Stomach (tissue), 9 donors: Measurements from ENCODE around the gene OSBPL6. TPM values are rescaled to one million over a fixed set of nuclear protein-coding genes. Genes with fewer than 3 reads are reported as not detected.

Experiments
- DNase-seq, 2 donors: peaks; one replicate each; pipeline versions ENCODE4 v3.0.0 to v3.0.0-alpha.2; 2013 to 2019
- H3K27ac ChIP-seq, 5 donors: fragments of 200-600 bp in 4 of 5; sonication (generic) in 4 of 5; one replicate each; pipeline ENCODE4 v1.5.1; 2013 to 2019; ENCODE audit warnings: mild to moderate bottlenecking in 1 of 5, moderate library complexity in 1 of 5
- H3K27me3 ChIP-seq, 3 donors: fragments of 200-600 bp; sonication (generic); one replicate each; pipeline ENCODE4 v1.5.1; 2017 to 2019; ENCODE audit warnings: mixed run types in 1 of 3
- H3K36me3 ChIP-seq, 4 donors: fragments of 200-600 bp; sonication (generic); 1 replicate in 3 of 4; 2 replicates in 1 of 4; pipeline ENCODE4 v1.5.1; 2016 to 2019
- H3K4me1 ChIP-seq, 4 donors: fragments of 200-600 bp; sonication (generic); one replicate each; pipeline ENCODE4 v1.5.1; 2016 to 2019
- H3K4me3 ChIP-seq, 4 donors: fragments of 200-600 bp; sonication (generic) in 3 of 4; one replicate each; pipeline ENCODE4 v1.5.1; 2016 to 2019; ENCODE audit warnings: mild to moderate bottlenecking in 1 of 4
- H3K9me3 ChIP-seq, 4 donors: fragments of 200-600 bp; sonication (generic); one replicate each; pipeline ENCODE4 v1.5.1; 2016 to 2019
- EP300 ChIP-seq: sonication (generic); formaldehyde crosslinking; IDR thresholded peaks from one replicate; pipeline ENCODE4 v1.6.1; 2017; ENCODE audit warnings: antibody characterized with exemption
- POLR2A ChIP-seq, 4 donors: fragments of 450-650 bp; IDR thresholded peaks; one replicate each; pipeline ENCODE4 v1.6.1; 2016; ENCODE audit warnings: antibody characterized with exemption in 4 of 4, control low read depth in 2 of 4, mild to moderate bottlenecking in 1 of 4, moderate library complexity in 1 of 4
- POLR2AphosphoS5 ChIP-seq, 3 donors: sonication (generic); formaldehyde crosslinking; IDR thresholded peaks; one replicate each; pipeline ENCODE4 v1.6.1; 2016; ENCODE audit warnings: antibody characterized with exemption in 3 of 3
- WGBS, 5 donors: extraction: QIAGEN DNeasy Blood & Tissue Kit in 3 of 5; methylation state at CpG; one replicate each; pipeline versions ENCODE4 v1.1.5 to v1.1.7; 2013 to 2018; 5-methylcytosine and 5-hydroxymethylcytosine counted together
- intact Hi-C: fragments of 100-400 bp; cut with DNase I; formaldehyde crosslinking; loops from one replicate; pipeline ENCODE4 v1.15.1; 2023; ENCODE audit warnings: low total_unique reads
- polyA plus RNA-seq, 3 donors: library from polyadenylated mRNA; stranded (reverse); fragments of 200-250 nt; gene quantifications; one replicate each; pipeline ENCODE4 v1.2.3, GENCODE V29; 2013
- total RNA-seq, 5 donors: library from RNA; depleted of rRNA; stranded (reverse); fragments of >200 nt; gene quantifications; one replicate each; pipeline versions ENCODE4 v1.1.0 to v1.2.3, GENCODE V29; 2014 to 2016
- TF ChIP-seq, protein P1 (sequence below), 7 experiments: fragments of 450-650 bp in 4 of 7; fragments of 200-600 bp in 3 of 7; sonication (generic) in 3 of 7; IDR thresholded peaks; one replicate each; pipeline ENCODE4 v1.5.1; 2016 to 2019; ENCODE audit warnings: antibody characterized with exemption in 7 of 7, control low read depth in 2 of 7, mild to moderate bottlenecking in 1 of 7
- donor health status: healthy with polysubstance abuse.
- donor health status: Bipolar disorder and iron deficiency.
- donor health status: healthy.

OSBPL6 gene
- total and polyA plus RNA-seq, 8 donors, result 0.29 to 77.6 (median 0.98) TPM

DNA sequence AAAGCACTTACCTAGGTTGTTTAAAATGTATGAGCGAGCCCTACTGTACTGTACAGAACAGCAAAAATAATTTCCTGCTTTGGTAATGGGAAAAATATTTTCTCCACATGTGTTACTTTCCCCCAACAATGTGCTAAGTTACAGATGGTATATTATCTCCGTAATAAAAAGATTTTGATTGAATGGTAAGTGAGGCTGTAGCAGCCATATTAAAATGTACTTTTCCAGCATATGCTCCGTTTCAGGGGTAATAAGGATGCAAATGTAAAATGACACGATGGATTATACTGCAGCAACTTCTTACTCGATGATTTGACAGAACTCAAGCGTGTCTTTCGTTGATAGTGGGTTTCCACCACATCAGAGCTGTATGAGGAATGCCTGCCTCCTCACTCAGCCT is 50.5 kb downstream of the OSBPL6 start:
- intact Hi-C loops, result no loop called here
- peaks cover 0 to 11% (median 5%) of the 10 kb centered on the region in 4 donors for H3K4me1 ChIP-seq
- 76 to 91% (median 84%) methylated on average over 7 of the region's 7 CpGs for WGBS, 5 donors

DNA sequence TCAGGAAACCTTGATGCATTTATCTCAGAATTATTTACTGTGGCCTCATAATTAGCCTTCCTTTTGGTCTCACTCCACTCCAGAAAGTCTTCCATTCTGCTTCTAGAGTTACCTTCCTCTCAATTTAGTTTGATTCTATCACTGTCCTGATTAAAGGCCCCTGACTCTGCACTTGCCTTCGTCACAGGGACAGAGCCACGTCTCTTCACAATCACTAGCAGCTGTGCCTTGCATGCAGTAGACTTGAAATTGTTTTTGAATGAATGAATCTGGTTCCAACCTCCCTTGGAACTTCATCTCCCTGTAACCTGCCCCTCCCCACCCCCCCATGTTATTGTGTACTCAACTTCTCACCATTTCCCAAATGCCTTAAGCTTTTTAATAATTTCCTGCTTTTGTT is 52.4 kb downstream of the OSBPL6 start:
- no peak overlapping the region for H3K4me3 ChIP-seq

More for the DNA sequence above, 50.5 kb downstream of the OSBPL6 start:
- TF ChIP-seq POLR2AphosphoS5 (IDR thresholded peaks at IDR 0.05), result no peak
- TF ChIP-seq, protein P1, sequence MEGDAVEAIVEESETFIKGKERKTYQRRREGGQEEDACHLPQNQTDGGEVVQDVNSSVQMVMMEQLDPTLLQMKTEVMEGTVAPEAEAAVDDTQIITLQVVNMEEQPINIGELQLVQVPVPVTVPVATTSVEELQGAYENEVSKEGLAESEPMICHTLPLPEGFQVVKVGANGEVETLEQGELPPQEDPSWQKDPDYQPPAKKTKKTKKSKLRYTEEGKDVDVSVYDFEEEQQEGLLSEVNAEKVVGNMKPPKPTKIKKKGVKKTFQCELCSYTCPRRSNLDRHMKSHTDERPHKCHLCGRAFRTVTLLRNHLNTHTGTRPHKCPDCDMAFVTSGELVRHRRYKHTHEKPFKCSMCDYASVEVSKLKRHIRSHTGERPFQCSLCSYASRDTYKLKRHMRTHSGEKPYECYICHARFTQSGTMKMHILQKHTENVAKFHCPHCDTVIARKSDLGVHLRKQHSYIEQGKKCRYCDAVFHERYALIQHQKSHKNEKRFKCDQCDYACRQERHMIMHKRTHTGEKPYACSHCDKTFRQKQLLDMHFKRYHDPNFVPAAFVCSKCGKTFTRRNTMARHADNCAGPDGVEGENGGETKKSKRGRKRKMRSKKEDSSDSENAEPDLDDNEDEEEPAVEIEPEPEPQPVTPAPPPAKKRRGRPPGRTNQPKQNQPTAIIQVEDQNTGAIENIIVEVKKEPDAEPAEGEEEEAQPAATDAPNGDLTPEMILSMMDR (IDR thresholded peaks at IDR 0.05), result no peak
- TF ChIP-seq POLR2A (IDR thresholded peaks at IDR 0.05), result no peak
- no peak for TF ChIP-seq EP300
- DNase-seq, result no peak
- Histone ChIP-seq H3K9me3 (no peaks in the 10 kb centered on the region), H3K27me3 (no peaks in the 10 kb centered on the region), H3K4me3 (no peak overlapping the region), H3K27ac (no peak overlapping the region), H3K36me3 (no peaks in the 10 kb centered on the region)

DNA sequence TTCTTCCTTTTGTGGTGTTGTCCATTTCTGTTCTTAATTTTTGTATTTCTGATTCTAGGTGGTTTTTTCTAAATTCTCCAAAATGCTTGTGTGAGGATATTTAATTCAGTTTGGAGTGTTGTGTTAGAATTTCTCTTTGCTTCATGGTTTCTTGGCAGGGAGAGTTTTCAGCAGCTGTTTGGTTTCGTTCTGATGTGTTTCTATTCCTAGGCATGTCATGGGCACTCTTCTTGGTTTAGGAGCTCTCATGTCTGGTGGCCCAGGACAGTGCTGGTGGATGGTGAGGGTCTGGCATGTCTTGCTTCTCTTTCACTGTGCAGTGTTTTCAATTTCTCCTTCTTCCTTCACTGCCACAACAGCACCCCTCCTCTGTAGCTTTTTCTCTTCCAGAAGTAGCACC is 52.9 kb downstream of the OSBPL6 start:
- no peak for DNase-seq
- Histone ChIP-seq H3K4me1 (peaks cover 0 to 11% (median 3%) of the 10 kb centered on the region in 4 donors), H3K9me3 (no peaks in the 10 kb centered on the region), H3K36me3 (no peaks in the 10 kb centered on the region), H3K27me3 (no peaks in the 10 kb centered on the region), H3K27ac (no peak overlapping the region), H3K4me3 (no peak overlapping the region)
- 70 to 76% (median 72%) methylated on average over 1 of the region's 1 CpG for WGBS, 5 donors
- intact Hi-C loops, result no loop called here
- TF ChIP-seq, protein P1 (IDR thresholded peaks at IDR 0.05), result no peak
- no peak for TF ChIP-seq POLR2A (IDR thresholded peaks at IDR 0.05)
- TF ChIP-seq POLR2AphosphoS5 (IDR thresholded peaks at IDR 0.05), result no peak
- TF ChIP-seq EP300, result no peak

More for the DNA sequence above, 52.4 kb downstream of the OSBPL6 start:
- WGBS, 5 donors, result 76 to 92% (median 80%) methylated on average over 2 of the region's 2 CpGs
- H3K9me3 ChIP-seq, result no peaks in the 10 kb centered on the region
- peaks cover 0 to 17% (median 6%) of the 10 kb centered on the region in 4 donors for H3K4me1 ChIP-seq
- intact Hi-C loops, result no loop called here
- H3K27ac ChIP-seq, result no peak overlapping the region
- TF ChIP-seq POLR2A (IDR thresholded peaks at IDR 0.05) (no peak), EP300 (no peak)
- TF ChIP-seq, protein P1 (IDR thresholded peaks at IDR 0.05), result no peak
- no peaks in the 10 kb centered on the region for H3K27me3 ChIP-seq
- no peaks in the 10 kb centered on the region for H3K36me3 ChIP-seq
- no peak for DNase-seq

DNA sequence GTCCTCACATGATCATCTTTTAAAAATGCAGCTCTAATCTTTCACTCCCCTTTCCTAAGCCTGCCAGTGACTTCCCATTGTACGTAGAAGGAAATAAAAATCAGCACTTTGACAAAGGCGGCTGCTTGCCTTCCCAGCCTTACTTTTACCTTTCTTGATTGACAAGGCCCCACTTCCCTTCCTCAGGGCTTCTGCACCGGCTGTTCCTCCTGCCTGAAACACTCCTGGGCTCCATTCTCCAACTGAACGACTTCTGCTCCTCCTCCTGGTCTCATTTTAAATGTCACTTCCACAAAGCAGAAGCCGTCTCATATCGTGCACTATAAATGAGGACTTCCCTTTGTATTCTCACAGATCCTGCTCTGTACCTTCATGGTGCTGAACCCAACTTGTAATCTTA is 56.1 kb downstream of the OSBPL6 start:
- no peaks in the 10 kb centered on the region for H3K36me3 ChIP-seq
- H3K27ac ChIP-seq, result no peak overlapping the region
- TF ChIP-seq, protein P1 (IDR thresholded peaks at IDR 0.05), result no peak
- H3K4me3 ChIP-seq, result no peak overlapping the region
- no peaks in the 10 kb centered on the region for H3K27me3 ChIP-seq
- no peak for DNase-seq
- WGBS, 5 donors, result 47 to 61% (median 59%) methylated on average over 6 of the region's 6 CpGs
- H3K4me1 ChIP-seq, result peaks cover 0 to 6% (median 2%) of the 10 kb centered on the region in 4 donors
- no peaks in the 10 kb centered on the region for H3K9me3 ChIP-seq
- intact Hi-C loops, result no loop called here
